HepG2 (cell line): Measurements from ENCODE around the gene GJD4. TPM values are rescaled to one million over a fixed set of nuclear protein-coding genes. Genes with fewer than 3 reads are reported as not detected.

Experiments
- ATAC-seq: fragments of 200-7000 bp; cut with Tn5 transposase; 3 replicates; pipeline ENCODE4 v1.9.1; 2020; ENCODE audit warnings: mild to moderate bottlenecking, moderate library complexity
- BruUV-seq: library from RNA; stranded (reverse); fragments of 400-500 nt; replicated peaks from 2 replicates; lab custom pipeline; 2021; lab: Mats Ljungman, UMichigan
- CTCF ChIA-PET: fragments of 300-600 bp; formaldehyde crosslinking; extraction: SDS; loops from one replicate; lab custom pipeline; 2021; ENCODE audit warnings: low total read pairs, inconsistent platforms, low intra/inter-chr PET ratio; lab: Yijun Ruan, JAX
- POLR2A ChIA-PET: fragments of 350-600 bp; sonication (Branson Sonifier 250); formaldehyde crosslinking; loops from one replicate; lab custom pipeline; 2020; ENCODE audit warnings: antibody characterized with exemption, inconsistent platforms; lab: Yijun Ruan, JAX
- DNase-seq: peaks from one replicate; pipeline ENCODE4 v3.0.0-alpha.2; 2015; ENCODE audit warnings: low spot score
- FAIRE-seq: peaks from 3 replicates; lab custom pipeline; 2011; peaks lifted over from hg19 to GRCh38; lab: Jason Lieb, UNC
- H2AFZ ChIP-seq: one replicate; pipeline ENCODE4 v1.6.1; 2011; ENCODE audit warnings: low read length, inconsistent platforms
- H3K27ac ChIP-seq: fragments of 300-600 bp; 3 replicates; pipeline ENCODE4 v1.8.0; 2011; ENCODE audit warnings: mixed run types, mild to moderate bottlenecking, mixed read lengths, low read length, inconsistent platforms; ENCODE audit not compliant: insufficient read depth; ENCODE audit errors: extremely low read length
- H3K27me3 ChIP-seq, 2 experiments: fragments of 200-600 bp in 1 of 2; 2 replicates in 1 of 2; 3 replicates in 1 of 2; pipeline versions ENCODE4 v1.6.0 to v1.8.0; 2011; ENCODE audit warnings: low read length in 2 of 2, mild to moderate bottlenecking in 2 of 2, moderate library complexity in 2 of 2, inconsistent platforms in 1 of 2; ENCODE audit not compliant: insufficient read depth in 2 of 2, control insufficient read depth in 1 of 2
- H3K36me3 ChIP-seq, 2 experiments: fragments of 200-600 bp in 1 of 2; replicated peaks in 1 of 2; 2 replicates in 1 of 2; 3 replicates in 1 of 2; pipeline versions ENCODE4 v1.5.1 to v1.8.0; 2011; ENCODE audit warnings: low read length in 2 of 2, inconsistent platforms in 1 of 2; ENCODE audit not compliant: insufficient read depth in 2 of 2, control insufficient read depth in 1 of 2
- H3K4me1 ChIP-seq: 2 replicates; pipeline ENCODE4 v1.5.1; 2012; ENCODE audit warnings: low read length, inconsistent platforms; ENCODE audit not compliant: insufficient read depth
- H3K4me2 ChIP-seq: 2 replicates; pipeline ENCODE4 v1.6.0; 2011; ENCODE audit warnings: low read depth, low read length, inconsistent platforms
- H3K4me3 ChIP-seq, 3 experiments: fragments of 200-600 bp in 1 of 3; sonication (generic), shearing (Covaris generic) in 1 of 3; replicated peaks in 1 of 3; 2 replicates each; pipeline ENCODE4 v1.5.1; 2011 to 2016; ENCODE audit warnings: low read length in 3 of 3, inconsistent platforms in 2 of 3, low read depth in 2 of 3, mild to moderate bottlenecking in 2 of 3, control low read depth in 1 of 3, mixed read lengths in 1 of 3; ENCODE audit not compliant: insufficient read depth in 1 of 3
- H3K79me2 ChIP-seq: one replicate; pipeline ENCODE4 v1.6.1; 2011; ENCODE audit warnings: low read length, inconsistent platforms; ENCODE audit not compliant: insufficient read depth
- H3K9ac ChIP-seq: 2 replicates; pipeline ENCODE4 v1.6.0; 2011; ENCODE audit warnings: mild to moderate bottlenecking, low read depth, low read length, inconsistent platforms; ENCODE audit not compliant: insufficient read depth
- H3K9me3 ChIP-seq: 2 replicates; pipeline ENCODE4 v1.5.1; 2012; ENCODE audit warnings: mild to moderate bottlenecking, low read length
- H4K20me1 ChIP-seq: 2 replicates; pipeline ENCODE4 v1.6.0; 2011; ENCODE audit warnings: inconsistent platforms, mild to moderate bottlenecking, low read length, moderate library complexity; ENCODE audit not compliant: insufficient read depth
- CEBPB ChIP-seq: IDR thresholded peaks from 2 replicates; pipeline ENCODE4 v1.6.1; 2011; ENCODE audit warnings: low read depth, low read length, improper control_type of control experiment, borderline replicate concordance
- SRF ChIP-seq: IDR thresholded peaks from 2 replicates; pipeline ENCODE4 v1.6.1; 2011; ENCODE audit warnings: mild to moderate bottlenecking, low read depth, low read length, moderate library complexity
- ZNF619 ChIP-seq: sonication (generic); formaldehyde crosslinking; IDR thresholded peaks from 2 replicates; pipeline ENCODE4 v1.4.0; 2020; ENCODE audit warnings: mild to moderate bottlenecking, missing genetic modification reagents
- whole genome bisulfite sequencing: methylation state at CpG from one replicate; pipeline ENCODE4 v1.1.6; 2017; ENCODE audit warnings: low lambda C conversion rate; 5-methylcytosine and 5-hydroxymethylcytosine counted together
- in situ Hi-C: cut with HindIII; loops from 2 replicates; pipeline ENCODE4 v1.10.0; 2017; ENCODE audit warnings: low pct_unique_long_range_greater_than_20kb; ENCODE audit not compliant: extremely low pct_ligation_motif_present
- intact Hi-C: fragments of 100-400 bp; cut with micrococcal nuclease; formaldehyde crosslinking; loops from one replicate; pipeline ENCODE4 v1.10.0; 2022; ENCODE audit not compliant: unreplicated experiment
- polyA plus RNA-seq, 8 experiments: library from polyadenylated mRNA; depleted of rRNA in 3 of 8; stranded (reverse) in 7 of 8; unstranded in 1 of 8; fragments of >200 nt; fragmentation: Illumina TruSeq in 4 of 8; extraction: Trizol in 4 of 8; gene quantifications; 2 replicates each; pipeline versions ENCODE4 v1.2.1 to v1.2.3, GENCODE V29; 2011 to 2016; ENCODE audit warnings: low read depth in 4 of 8, missing spikeins in 1 of 8, mixed read lengths in 1 of 8; ENCODE audit not compliant: insufficient read depth in 1 of 8
- total RNA-seq, 5 experiments: library from RNA; depleted of rRNA; stranded (reverse); fragments of >200 nt; fragmentation: Illumina TruSeq; extraction: Trizol; gene quantifications; 2 replicates each; pipeline ENCODE4 v1.2.3, GENCODE V29; 2016; ENCODE audit warnings: low read depth in 1 of 5
- TF ChIP-seq, protein P1 (sequence below): sonication (generic); formaldehyde crosslinking; IDR thresholded peaks from 2 replicates; pipeline ENCODE4 v1.4.0; 2020; ENCODE audit warnings: mild to moderate bottlenecking, missing genetic modification reagents
- TF ChIP-seq, protein P2 (sequence below): sonication (generic); formaldehyde crosslinking; IDR thresholded peaks from 2 replicates; pipeline ENCODE4 v1.9.0; 2021; ENCODE audit warnings: missing genetic modification reagents, borderline replicate concordance
- TF ChIP-seq, protein P3 (sequence below): sonication (generic); formaldehyde crosslinking; IDR thresholded peaks from 2 replicates; pipeline ENCODE4 v1.4.0; 2020; ENCODE audit warnings: missing genetic modification reagents
- TF ChIP-seq, protein P4 (sequence below): sonication (generic); formaldehyde crosslinking; IDR thresholded peaks from 2 replicates; pipeline ENCODE4 v1.4.0; 2020; ENCODE audit warnings: missing genetic modification reagents

GJD4 gene
- total and polyA plus RNA-seq, 2 of the 13 experiments (the other 11 are each of a cell fraction or from before 2014, with no cell fraction given), result not detected

DNA sequence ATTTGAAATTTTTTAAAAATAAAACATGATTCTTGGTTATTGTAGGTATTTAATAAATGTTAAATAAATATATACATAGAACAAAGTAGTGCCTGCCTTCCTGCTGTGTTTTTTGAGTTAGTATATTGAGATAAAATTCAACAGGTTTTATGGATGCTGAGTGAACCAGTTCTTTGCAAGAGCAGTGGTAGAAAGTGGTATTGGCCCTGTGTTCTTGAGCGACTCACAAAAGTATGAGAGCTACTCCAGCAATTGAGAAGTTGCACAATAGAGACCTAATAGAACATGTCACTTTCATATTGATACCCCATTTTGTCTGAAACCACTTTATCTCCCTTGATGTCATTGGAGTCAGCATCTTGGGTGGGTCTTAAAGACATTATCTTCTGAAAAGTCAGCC lies 32.6 kb upstream of the GJD4 start:
- no peaks in the 10 kb centered on the region for H3K9me3 ChIP-seq
- FAIRE-seq, result no peak
- H3K27ac ChIP-seq, result no peak overlapping the region
- H3K9ac ChIP-seq, result no peak overlapping the region
- in situ Hi-C loops, result loop anchor here (25.0 kb wide), 1 partner anchor 460 kb away; no protein-coding TSS in a partner anchor
- WGBS, result 100% methylated on average over 1 of the region's 1 CpG
- no peaks in the 10 kb centered on the region for H4K20me1 ChIP-seq
- no peak for ATAC-seq
- no peak for DNase-seq
- no peak overlapping the region for H3K4me3 ChIP-seq
- H3K4me1 ChIP-seq, result no peaks in the 10 kb centered on the region
- TF ChIP-seq, protein P1, sequence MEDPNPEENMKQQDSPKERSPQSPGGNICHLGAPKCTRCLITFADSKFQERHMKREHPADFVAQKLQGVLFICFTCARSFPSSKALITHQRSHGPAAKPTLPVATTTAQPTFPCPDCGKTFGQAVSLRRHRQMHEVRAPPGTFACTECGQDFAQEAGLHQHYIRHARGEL (CRISPR knock-in tag), result no peak
- TF ChIP-seq CEBPB (peak; percentile 61; the same call in 1 of the 2 replicates), SRF (no peak)
- H3K79me2 ChIP-seq, result no peaks in the 10 kb centered on the region
- BruUV-seq, result no TSS peak
- H3K36me3 ChIP-seq, result peaks cover 12 to 26% of the 10 kb centered on the region in 2 experiments
- POLR2A ChIA-PET, result no interaction called here
- H3K4me2 ChIP-seq, result no peak overlapping the region
- CTCF ChIA-PET, result no interaction called here
- no peak overlapping the region for H2AFZ ChIP-seq
- intact Hi-C loops, result no loop called here
- H3K27me3 ChIP-seq, result no peaks in the 10 kb centered on the region

DNA sequence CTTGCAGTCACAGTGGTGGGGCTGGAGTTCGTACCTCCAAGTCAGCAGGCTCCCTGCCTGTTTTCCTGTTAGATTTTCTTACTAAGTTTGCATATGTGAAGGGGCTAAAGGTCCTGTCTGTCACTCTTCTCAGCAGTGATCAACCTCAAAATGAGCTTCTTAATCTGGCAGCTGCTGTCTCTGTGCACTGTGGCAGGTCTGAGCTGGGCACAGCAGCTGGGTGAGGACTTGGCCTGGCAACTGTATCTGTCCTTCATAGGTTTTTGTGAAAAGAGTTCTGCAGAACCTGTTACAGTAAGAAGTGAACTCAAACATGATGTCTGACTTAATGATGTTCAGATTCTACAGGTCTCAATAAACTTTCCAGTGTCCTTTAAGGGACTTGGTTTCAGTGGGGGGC lies 31.3 kb upstream of the GJD4 start:
- no peaks in the 10 kb centered on the region for H3K79me2 ChIP-seq
- in situ Hi-C loops, result loop anchor here (25.0 kb wide), 1 partner anchor 461 kb away; no protein-coding TSS in a partner anchor
- H4K20me1 ChIP-seq, result no peaks in the 10 kb centered on the region
- DNase-seq (no peak), FAIRE-seq (no peak), ATAC-seq (no peak)
- intact Hi-C loops, result no loop called here
- H3K27ac ChIP-seq, result no peak overlapping the region
- H3K4me3 ChIP-seq, result no peak overlapping the region
- no TSS peak for BruUV-seq
- no peaks in the 10 kb centered on the region for H3K27me3 ChIP-seq
- H3K9ac ChIP-seq, result no peak overlapping the region
- ChIA-PET POLR2A (no interaction called here), CTCF (no interaction called here)
- no peak overlapping the region for H2AFZ ChIP-seq
- H3K4me1 ChIP-seq, result no peaks in the 10 kb centered on the region
- H3K36me3 ChIP-seq, result peaks cover 4 to 14% of the 10 kb centered on the region in 2 experiments
- 100% methylated on average over 1 of the region's 1 CpG for WGBS
- no peak overlapping the region for H3K4me2 ChIP-seq
- H3K9me3 ChIP-seq, result no peaks in the 10 kb centered on the region
- TF ChIP-seq, protein P2, sequence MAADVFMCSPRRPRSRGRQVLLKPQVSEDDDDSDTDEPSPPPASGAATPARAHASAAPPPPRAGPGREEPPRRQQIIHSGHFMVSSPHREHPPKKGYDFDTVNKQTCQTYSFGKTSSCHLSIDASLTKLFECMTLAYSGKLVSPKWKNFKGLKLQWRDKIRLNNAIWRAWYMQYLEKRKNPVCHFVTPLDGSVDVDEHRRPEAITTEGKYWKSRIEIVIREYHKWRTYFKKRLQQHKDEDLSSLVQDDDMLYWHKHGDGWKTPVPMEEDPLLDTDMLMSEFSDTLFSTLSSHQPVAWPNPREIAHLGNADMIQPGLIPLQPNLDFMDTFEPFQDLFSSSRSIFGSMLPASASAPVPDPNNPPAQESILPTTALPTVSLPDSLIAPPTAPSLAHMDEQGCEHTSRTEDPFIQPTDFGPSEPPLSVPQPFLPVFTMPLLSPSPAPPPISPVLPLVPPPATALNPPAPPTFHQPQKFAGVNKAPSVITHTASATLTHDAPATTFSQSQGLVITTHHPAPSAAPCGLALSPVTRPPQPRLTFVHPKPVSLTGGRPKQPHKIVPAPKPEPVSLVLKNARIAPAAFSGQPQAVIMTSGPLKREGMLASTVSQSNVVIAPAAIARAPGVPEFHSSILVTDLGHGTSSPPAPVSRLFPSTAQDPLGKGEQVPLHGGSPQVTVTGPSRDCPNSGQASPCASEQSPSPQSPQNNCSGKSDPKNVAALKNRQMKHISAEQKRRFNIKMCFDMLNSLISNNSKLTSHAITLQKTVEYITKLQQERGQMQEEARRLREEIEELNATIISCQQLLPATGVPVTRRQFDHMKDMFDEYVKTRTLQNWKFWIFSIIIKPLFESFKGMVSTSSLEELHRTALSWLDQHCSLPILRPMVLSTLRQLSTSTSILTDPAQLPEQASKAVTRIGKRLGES (CRISPR knock-in tag), result no peak
- TF ChIP-seq, protein P3, sequence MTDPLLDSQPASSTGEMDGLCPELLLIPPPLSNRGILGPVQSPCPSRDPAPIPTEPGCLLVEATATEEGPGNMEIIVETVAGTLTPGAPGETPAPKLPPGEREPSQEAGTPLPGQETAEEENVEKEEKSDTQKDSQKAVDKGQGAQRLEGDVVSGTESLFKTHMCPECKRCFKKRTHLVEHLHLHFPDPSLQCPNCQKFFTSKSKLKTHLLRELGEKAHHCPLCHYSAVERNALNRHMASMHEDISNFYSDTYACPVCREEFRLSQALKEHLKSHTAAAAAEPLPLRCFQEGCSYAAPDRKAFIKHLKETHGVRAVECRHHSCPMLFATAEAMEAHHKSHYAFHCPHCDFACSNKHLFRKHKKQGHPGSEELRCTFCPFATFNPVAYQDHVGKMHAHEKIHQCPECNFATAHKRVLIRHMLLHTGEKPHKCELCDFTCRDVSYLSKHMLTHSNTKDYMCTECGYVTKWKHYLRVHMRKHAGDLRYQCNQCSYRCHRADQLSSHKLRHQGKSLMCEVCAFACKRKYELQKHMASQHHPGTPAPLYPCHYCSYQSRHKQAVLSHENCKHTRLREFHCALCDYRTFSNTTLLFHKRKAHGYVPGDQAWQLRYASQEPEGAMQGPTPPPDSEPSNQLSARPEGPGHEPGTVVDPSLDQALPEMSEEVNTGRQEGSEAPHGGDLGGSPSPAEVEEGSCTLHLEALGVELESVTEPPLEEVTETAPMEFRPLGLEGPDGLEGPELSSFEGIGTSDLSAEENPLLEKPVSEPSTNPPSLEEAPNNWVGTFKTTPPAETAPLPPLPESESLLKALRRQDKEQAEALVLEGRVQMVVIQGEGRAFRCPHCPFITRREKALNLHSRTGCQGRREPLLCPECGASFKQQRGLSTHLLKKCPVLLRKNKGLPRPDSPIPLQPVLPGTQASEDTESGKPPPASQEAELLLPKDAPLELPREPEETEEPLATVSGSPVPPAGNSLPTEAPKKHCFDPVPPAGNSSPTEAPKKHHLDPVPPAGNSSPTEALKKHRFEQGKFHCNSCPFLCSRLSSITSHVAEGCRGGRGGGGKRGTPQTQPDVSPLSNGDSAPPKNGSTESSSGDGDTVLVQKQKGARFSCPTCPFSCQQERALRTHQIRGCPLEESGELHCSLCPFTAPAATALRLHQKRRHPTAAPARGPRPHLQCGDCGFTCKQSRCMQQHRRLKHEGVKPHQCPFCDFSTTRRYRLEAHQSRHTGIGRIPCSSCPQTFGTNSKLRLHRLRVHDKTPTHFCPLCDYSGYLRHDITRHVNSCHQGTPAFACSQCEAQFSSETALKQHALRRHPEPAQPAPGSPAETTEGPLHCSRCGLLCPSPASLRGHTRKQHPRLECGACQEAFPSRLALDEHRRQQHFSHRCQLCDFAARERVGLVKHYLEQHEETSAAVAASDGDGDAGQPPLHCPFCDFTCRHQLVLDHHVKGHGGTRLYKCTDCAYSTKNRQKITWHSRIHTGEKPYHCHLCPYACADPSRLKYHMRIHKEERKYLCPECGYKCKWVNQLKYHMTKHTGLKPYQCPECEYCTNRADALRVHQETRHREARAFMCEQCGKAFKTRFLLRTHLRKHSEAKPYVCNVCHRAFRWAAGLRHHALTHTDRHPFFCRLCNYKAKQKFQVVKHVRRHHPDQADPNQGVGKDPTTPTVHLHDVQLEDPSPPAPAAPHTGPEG (CRISPR knock-in tag), result no peak
- no peak for TF ChIP-seq ZNF619 (CRISPR knock-in tag)
- TF ChIP-seq, protein P4, sequence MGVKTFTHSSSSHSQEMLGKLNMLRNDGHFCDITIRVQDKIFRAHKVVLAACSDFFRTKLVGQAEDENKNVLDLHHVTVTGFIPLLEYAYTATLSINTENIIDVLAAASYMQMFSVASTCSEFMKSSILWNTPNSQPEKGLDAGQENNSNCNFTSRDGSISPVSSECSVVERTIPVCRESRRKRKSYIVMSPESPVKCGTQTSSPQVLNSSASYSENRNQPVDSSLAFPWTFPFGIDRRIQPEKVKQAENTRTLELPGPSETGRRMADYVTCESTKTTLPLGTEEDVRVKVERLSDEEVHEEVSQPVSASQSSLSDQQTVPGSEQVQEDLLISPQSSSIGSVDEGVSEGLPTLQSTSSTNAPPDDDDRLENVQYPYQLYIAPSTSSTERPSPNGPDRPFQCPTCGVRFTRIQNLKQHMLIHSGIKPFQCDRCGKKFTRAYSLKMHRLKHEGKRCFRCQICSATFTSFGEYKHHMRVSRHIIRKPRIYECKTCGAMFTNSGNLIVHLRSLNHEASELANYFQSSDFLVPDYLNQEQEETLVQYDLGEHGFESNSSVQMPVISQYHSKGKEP (CRISPR knock-in tag), result no peak
